ENCODE results near the gene HOXA5. TPM values are rescaled to one million over a fixed set of nuclear protein-coding genes. Genes with fewer than 3 reads are reported as not detected.

HOXA5 gene
- total RNA-seq, 1 donor from 2014 or later, result 22.0 TPM

DNA sequence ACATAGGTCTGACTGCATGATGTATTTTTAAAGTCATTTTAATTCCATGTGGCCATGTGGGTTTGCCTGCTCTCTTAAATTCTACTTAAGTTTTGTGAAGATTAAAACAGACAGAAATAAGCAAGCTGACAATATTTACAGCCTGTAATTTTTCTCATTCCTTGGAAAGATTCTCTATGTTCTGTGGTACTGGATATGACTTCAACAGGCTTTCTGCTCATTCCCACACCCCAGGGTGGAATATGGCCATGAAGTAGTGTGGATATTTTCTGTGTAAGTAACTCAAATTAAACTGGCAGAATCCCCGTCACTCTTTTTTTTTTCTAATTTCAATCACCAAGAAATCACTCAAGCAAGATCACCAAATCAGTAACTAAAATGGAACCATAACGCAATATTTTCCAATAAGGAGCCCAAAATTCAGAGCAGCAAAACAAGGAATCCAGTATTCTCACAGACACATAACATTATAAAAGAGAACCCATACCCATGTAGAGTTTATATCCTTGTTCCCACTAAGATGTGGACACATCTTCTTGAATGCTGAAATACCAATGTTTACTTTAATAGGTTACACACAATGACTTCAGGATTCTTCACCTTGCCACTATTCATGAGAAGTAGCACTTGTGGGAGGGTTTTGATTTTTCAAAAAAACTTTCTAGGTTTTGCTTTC lies 5.7 kb downstream of the HOXA5 start:
- Histone ChIP-seq H3K4me3 (no peak overlapping the region), H3K9me3 (no peaks in the 10 kb centered on the region), H3K27ac (peak overlapping the region; percentile 44 to 74), H3K4me1 (peaks cover 0 to 6% of the 10 kb centered on the region in 2 donors), H3K36me3 (no peaks in the 10 kb centered on the region), H3K27me3 (no peaks in the 10 kb centered on the region)
- intact Hi-C loops (cut with DNase I), result no loop called here
- no peak for DNase-seq (ENCODE audit: low spot score in 2 of 2)
- TF ChIP-seq, protein P1, sequence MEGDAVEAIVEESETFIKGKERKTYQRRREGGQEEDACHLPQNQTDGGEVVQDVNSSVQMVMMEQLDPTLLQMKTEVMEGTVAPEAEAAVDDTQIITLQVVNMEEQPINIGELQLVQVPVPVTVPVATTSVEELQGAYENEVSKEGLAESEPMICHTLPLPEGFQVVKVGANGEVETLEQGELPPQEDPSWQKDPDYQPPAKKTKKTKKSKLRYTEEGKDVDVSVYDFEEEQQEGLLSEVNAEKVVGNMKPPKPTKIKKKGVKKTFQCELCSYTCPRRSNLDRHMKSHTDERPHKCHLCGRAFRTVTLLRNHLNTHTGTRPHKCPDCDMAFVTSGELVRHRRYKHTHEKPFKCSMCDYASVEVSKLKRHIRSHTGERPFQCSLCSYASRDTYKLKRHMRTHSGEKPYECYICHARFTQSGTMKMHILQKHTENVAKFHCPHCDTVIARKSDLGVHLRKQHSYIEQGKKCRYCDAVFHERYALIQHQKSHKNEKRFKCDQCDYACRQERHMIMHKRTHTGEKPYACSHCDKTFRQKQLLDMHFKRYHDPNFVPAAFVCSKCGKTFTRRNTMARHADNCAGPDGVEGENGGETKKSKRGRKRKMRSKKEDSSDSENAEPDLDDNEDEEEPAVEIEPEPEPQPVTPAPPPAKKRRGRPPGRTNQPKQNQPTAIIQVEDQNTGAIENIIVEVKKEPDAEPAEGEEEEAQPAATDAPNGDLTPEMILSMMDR (IDR thresholded peaks at IDR 0.05), result no peak

DNA sequence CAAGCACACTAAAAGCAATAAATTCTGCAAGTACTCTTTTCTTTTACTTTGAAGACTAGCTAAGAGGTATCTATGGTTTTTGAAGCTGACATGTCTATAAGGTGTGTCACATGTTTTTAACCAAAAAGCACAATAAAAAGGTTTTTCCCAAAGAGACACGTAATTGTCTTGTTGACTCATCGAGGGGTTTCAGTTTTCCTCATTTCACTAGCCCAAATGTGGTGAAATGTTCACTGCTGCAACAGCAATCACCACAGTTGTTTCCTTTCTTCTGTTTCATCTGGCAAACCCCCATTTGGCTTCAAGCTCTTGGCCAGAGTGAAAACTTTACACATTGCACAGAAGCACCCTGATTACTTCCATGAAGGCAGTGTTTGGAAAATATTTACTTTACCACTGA lies 9.1 kb downstream of the HOXA5 start:
- H3K4me3 ChIP-seq, result no peak overlapping the region
- intact Hi-C loops (cut with DNase I), result loop anchor here (5.0 kb wide), 1 partner anchor 102 kb away; no protein-coding TSS in a partner anchor
- no peaks in the 10 kb centered on the region for H3K27me3 ChIP-seq
- H3K27ac ChIP-seq, result peak overlapping the region in 1 of 2 donors; percentile 21
- H3K9me3 ChIP-seq, result no peaks in the 10 kb centered on the region
- TF ChIP-seq, protein P1 (IDR thresholded peaks at IDR 0.05), result no peak
- no peak for DNase-seq (ENCODE audit: low spot score in 2 of 2)
- peaks cover 0 to 6% of the 10 kb centered on the region in 2 donors for H3K4me1 ChIP-seq
- no peaks in the 10 kb centered on the region for H3K36me3 ChIP-seq

DNA sequence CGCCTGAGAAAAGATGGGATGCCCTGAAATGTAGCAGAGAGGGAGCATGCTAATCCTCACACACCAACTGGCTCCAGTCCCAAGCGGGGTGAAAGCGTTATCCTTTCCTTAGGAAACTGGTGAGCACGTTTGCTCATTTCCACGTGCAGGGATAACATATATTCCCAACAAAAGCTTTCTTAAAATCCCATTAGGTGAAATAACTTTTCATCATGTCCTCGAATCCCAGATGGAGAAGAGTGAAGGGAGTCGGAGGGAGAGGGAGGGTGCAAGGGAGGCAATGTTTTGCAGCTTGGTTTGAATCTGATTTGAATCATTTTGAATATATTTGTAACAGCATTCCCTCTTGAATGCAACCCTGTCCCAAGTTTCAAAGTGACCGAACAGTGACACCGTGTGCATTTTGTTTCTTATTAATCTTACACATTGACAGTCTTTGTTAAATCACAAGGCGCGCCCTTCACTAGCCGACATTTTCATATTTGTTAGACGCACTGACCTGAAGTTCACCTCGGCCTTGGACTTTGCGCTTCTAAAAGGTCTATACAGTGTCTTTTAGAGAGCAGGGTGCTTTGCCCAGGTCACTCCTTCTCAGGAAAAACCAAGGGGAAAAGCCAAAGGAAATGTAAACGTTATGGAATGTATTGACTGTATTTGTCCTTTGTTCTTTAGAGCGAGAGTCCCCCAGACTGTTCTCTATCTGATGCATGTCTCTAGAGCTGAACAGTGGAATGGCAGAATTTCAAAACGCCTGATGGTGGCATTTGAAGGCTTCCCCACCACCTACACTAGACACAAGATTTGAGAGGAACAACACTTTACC lies 9.9 kb downstream of the HOXA5 start:
- intact Hi-C loops (cut with DNase I), result loop anchor here (5.0 kb wide), 1 partner anchor 101 kb away; no protein-coding TSS in a partner anchor
- Histone ChIP-seq H3K4me3 (no peak overlapping the region), H3K36me3 (no peaks in the 10 kb centered on the region), H3K27me3 (no peaks in the 10 kb centered on the region), H3K9me3 (no peaks in the 10 kb centered on the region), H3K4me1 (peaks cover 0 to 8% of the 10 kb centered on the region in 2 donors), H3K27ac (peak overlapping the region in 1 of 2 donors; percentile 21)
- DNase-seq (ENCODE audit: low spot score in 2 of 2), result no peak
- TF ChIP-seq, protein P1 (IDR thresholded peaks at IDR 0.05), result no peak

DNA sequence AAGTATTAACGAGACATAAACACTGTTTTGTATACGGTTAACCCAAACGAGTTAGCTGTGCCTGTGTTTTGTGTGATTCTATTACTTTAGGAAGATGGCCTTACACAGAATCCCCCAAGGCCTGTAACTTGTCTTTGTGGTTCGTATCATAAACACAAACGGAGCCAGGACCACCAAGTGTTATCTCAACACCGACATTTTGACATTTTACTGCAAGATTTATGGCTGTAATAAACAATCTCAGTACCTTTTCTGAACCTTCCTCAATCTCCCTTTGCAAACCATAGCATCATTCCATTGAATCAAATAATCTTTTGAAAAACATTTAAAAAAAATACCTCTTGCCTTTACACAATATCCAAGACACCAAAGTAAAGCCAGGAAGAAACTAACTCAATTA lies 10.5 kb downstream of the HOXA5 start:
- no peaks in the 10 kb centered on the region for H3K36me3 ChIP-seq
- no peaks in the 10 kb centered on the region for H3K9me3 ChIP-seq
- intact Hi-C loops (cut with DNase I), result loop anchor here (5.0 kb wide), 1 partner anchor 101 kb away; no protein-coding TSS in a partner anchor
- no peak for DNase-seq (ENCODE audit: low spot score in 2 of 2)
- H3K4me1 ChIP-seq, result peaks cover 0 to 8% of the 10 kb centered on the region in 2 donors
- TF ChIP-seq, protein P1 (IDR thresholded peaks at IDR 0.05), result no peak
- no peak overlapping the region for H3K4me3 ChIP-seq
- H3K27ac ChIP-seq, result no peak overlapping the region
- H3K27me3 ChIP-seq, result no peaks in the 10 kb centered on the region

DNA sequence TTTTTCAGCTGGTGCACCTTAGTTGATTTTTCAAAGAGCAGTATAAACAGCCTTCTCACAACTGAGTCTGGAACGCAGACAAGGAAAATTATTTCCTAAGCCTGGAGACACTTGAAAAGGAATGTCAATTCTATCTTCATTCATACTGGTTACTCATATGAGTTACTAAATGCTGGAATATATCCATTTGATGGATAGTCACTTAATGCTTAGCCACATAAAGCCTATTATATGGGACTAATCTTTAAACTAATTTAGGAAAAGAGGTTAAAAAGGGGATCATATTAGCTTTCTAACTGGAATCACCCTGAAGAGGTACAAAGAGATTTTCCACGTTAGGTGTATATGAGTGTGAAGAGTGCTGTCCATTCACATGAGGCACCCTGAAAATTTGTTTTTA lies 11.3 kb downstream of the HOXA5 start:
- no peak overlapping the region for H3K27ac ChIP-seq
- intact Hi-C loops (cut with DNase I), result loop anchor here (5.0 kb wide), 1 partner anchor 100 kb away; no protein-coding TSS in a partner anchor

More for the DNA sequence above, 11.3 kb downstream of the HOXA5 start:
- Histone ChIP-seq H3K4me3 (no peak overlapping the region), H3K36me3 (no peaks in the 10 kb centered on the region), H3K27me3 (no peaks in the 10 kb centered on the region), H3K9me3 (no peaks in the 10 kb centered on the region), H3K4me1 (peaks cover 0 to 8% of the 10 kb centered on the region in 2 donors)
- TF ChIP-seq, protein P1 (IDR thresholded peaks at IDR 0.05), result no peak
- no peak for DNase-seq (ENCODE audit: low spot score in 2 of 2)

Measured in ascending aorta (tissue), 2 donors.